H9 (cell line): ENCODE results near the gene ANAPC16. TPM values are rescaled to one million over a fixed set of nuclear protein-coding genes. Genes with fewer than 3 reads are reported as not detected.

Experiments
- DNase-seq: peaks from one replicate; pipeline ENCODE4 v3.0.0-alpha.2; 2017
- H2AFZ ChIP-seq: one replicate; pipeline ENCODE4 v1.6.1; 2013; ENCODE audit warnings: mild to moderate bottlenecking, low read length, control low read depth, moderate library complexity
- H2AK5ac ChIP-seq: 2 replicates; pipeline ENCODE4 v1.6.1; 2013; ENCODE audit warnings: low read length, control low read depth, mixed read lengths; ENCODE audit not compliant: insufficient read length
- H2BK120ac ChIP-seq: one replicate; pipeline ENCODE4 v1.6.1; 2013; ENCODE audit warnings: low read depth, mild to moderate bottlenecking, low read length, control low read depth, inconsistent platforms; ENCODE audit not compliant: poor library complexity, severe bottlenecking
- H2BK12ac ChIP-seq: 2 replicates; pipeline ENCODE4 v1.6.1; 2013; ENCODE audit warnings: low read length, control low read depth, mixed read lengths, low read depth; ENCODE audit not compliant: insufficient read length
- H2BK15ac ChIP-seq: 2 replicates; pipeline ENCODE4 v1.6.1; 2013; ENCODE audit warnings: low read depth, low read length, control low read depth
- H2BK20ac ChIP-seq: one replicate; pipeline ENCODE4 v1.6.1; 2013; ENCODE audit warnings: low read depth, mild to moderate bottlenecking, low read length, control low read depth, inconsistent platforms; ENCODE audit not compliant: poor library complexity, severe bottlenecking
- H2BK5ac ChIP-seq: 2 replicates; pipeline ENCODE4 v1.6.1; 2013; ENCODE audit warnings: low read length, control low read depth, mixed read lengths; ENCODE audit not compliant: insufficient read length
- H3K14ac ChIP-seq: 2 replicates; pipeline ENCODE4 v1.6.1; 2013; ENCODE audit warnings: low read length, control low read depth; ENCODE audit not compliant: insufficient read depth
- H3K18ac ChIP-seq: 2 replicates; pipeline ENCODE4 v1.6.1; 2013; ENCODE audit warnings: low read depth, mild to moderate bottlenecking, mixed read lengths, low read length, control low read depth; ENCODE audit not compliant: insufficient read length
- H3K23ac ChIP-seq: 2 replicates; pipeline ENCODE4 v1.6.1; 2013; ENCODE audit warnings: low read length, control low read depth, mixed read lengths, low read depth; ENCODE audit not compliant: insufficient read length
- H3K23me2 ChIP-seq: 2 replicates; pipeline ENCODE4 v1.6.1; 2013; ENCODE audit warnings: low read depth, mild to moderate bottlenecking, mixed read lengths, low read length, control low read depth; ENCODE audit not compliant: insufficient read length, poor library complexity, severe bottlenecking
- H3K27ac ChIP-seq: 2 replicates; pipeline ENCODE4 v1.5.1; 2013; ENCODE audit warnings: low read length, control low read depth, mixed read lengths, low read depth; ENCODE audit not compliant: insufficient read length
- H3K27me3 ChIP-seq: 2 replicates; pipeline ENCODE4 v1.6.1; 2013; ENCODE audit warnings: low read length, control low read depth, inconsistent platforms; ENCODE audit not compliant: insufficient read depth
- H3K4ac ChIP-seq: 2 replicates; pipeline ENCODE4 v1.6.1; 2013; ENCODE audit warnings: low read depth, mild to moderate bottlenecking, control low read depth, inconsistent platforms, low read length, moderate library complexity
- H3K4me1 ChIP-seq: 2 replicates; pipeline ENCODE4 v1.6.1; 2013; ENCODE audit warnings: low read length, control low read depth, inconsistent platforms; ENCODE audit not compliant: insufficient read depth
- H3K4me2 ChIP-seq: 2 replicates; pipeline ENCODE4 v1.6.1; 2013; ENCODE audit warnings: low read length, control low read depth, mixed read lengths; ENCODE audit not compliant: insufficient read length, insufficient read depth
- H3K56ac ChIP-seq: 2 replicates; pipeline ENCODE4 v1.6.1; 2013; ENCODE audit warnings: low read depth, mild to moderate bottlenecking, mixed read lengths, low read length, control low read depth; ENCODE audit not compliant: insufficient read length
- H3K79me1 ChIP-seq: 2 replicates; pipeline ENCODE4 v1.6.1; 2013; ENCODE audit warnings: low read depth, mild to moderate bottlenecking, moderate library complexity, low read length, control low read depth, inconsistent platforms; ENCODE audit not compliant: insufficient read depth, poor library complexity, severe bottlenecking
- H3K79me2 ChIP-seq: 2 replicates; pipeline ENCODE4 v1.6.1; 2013; ENCODE audit warnings: low read length, control low read depth, inconsistent platforms; ENCODE audit not compliant: insufficient read depth
- H3K9ac ChIP-seq: 2 replicates; pipeline ENCODE4 v1.6.1; 2013; ENCODE audit warnings: low read length, control low read depth, mixed read lengths; ENCODE audit not compliant: insufficient read length; ENCODE audit errors: extremely low read depth
- H3K9me3 ChIP-seq: one replicate; pipeline ENCODE4 v1.6.1; 2013; ENCODE audit warnings: low read depth, low read length, inconsistent platforms; ENCODE audit not compliant: control insufficient read depth
- H3T11ph ChIP-seq: one replicate; pipeline ENCODE4 v1.6.1; 2013; ENCODE audit warnings: mild to moderate bottlenecking, low read length, control low read depth, inconsistent platforms
- H4K20me1 ChIP-seq: one replicate; pipeline ENCODE4 v1.6.1; 2013; ENCODE audit not compliant: control insufficient read depth, insufficient read length, insufficient read depth
- H4K5ac ChIP-seq: 2 replicates; pipeline ENCODE4 v1.6.1; 2013; ENCODE audit warnings: low read depth, mild to moderate bottlenecking, mixed read lengths, low read length, control low read depth; ENCODE audit not compliant: insufficient read length
- H4K8ac ChIP-seq: replicated peaks from 2 replicates; pipeline ENCODE4 v1.6.1; 2013; ENCODE audit warnings: low read length, control low read depth, mixed read lengths, low read depth; ENCODE audit not compliant: insufficient read length
- H4K91ac ChIP-seq: 2 replicates; pipeline ENCODE4 v1.6.1; 2013; ENCODE audit warnings: low read depth, mild to moderate bottlenecking, moderate library complexity, mixed read lengths, low read length, control low read depth; ENCODE audit not compliant: insufficient read length
- H3K27ac Mint-ChIP-seq, 3 experiments: 2 replicates in 2 of 3; 3 replicates in 1 of 3; pipeline ENCODE4 v1.8.0; 2020 to 2021; ENCODE audit warnings: mixed read lengths in 3 of 3, mild to moderate bottlenecking in 1 of 3, moderate library complexity in 1 of 3
- H3K27me3 Mint-ChIP-seq: 2 replicates; pipeline ENCODE4 v1.8.0; 2021; ENCODE audit warnings: low read depth, mild to moderate bottlenecking, moderate library complexity, mixed read lengths
- H3K36me3 Mint-ChIP-seq, 3 experiments: 2 replicates in 2 of 3; 3 replicates in 1 of 3; pipeline ENCODE4 v1.8.0; 2020 to 2021; ENCODE audit warnings: low read depth in 3 of 3, mixed read lengths in 3 of 3; ENCODE audit not compliant: insufficient read depth in 1 of 3
- H3K4me1 Mint-ChIP-seq, 2 experiments: 2 replicates each; pipeline ENCODE4 v1.8.0; 2020; ENCODE audit warnings: mixed read lengths in 2 of 2
- H3K4me3 Mint-ChIP-seq, 2 experiments: 2 replicates in 1 of 2; 3 replicates in 1 of 2; pipeline ENCODE4 v1.8.0; 2020 to 2021; ENCODE audit warnings: mild to moderate bottlenecking in 2 of 2, mixed read lengths in 2 of 2, moderate library complexity in 1 of 2
- H3K9me3 Mint-ChIP-seq, 2 experiments: 2 replicates in 1 of 2; 3 replicates in 1 of 2; pipeline ENCODE4 v1.8.0; 2020; ENCODE audit warnings: mild to moderate bottlenecking in 2 of 2, mixed read lengths in 2 of 2, moderate library complexity in 1 of 2
- WGBS: extraction: QIAGEN DNeasy Blood & Tissue Kit; methylation state at CpG from one replicate; pipeline ENCODE4 v1.1.7; 2013; ENCODE audit warnings: missing lambda C conversion rate, low lambda C conversion rate, mixed read lengths; ENCODE audit not compliant: insufficient read length; ENCODE audit errors: extremely low coverage; 5-methylcytosine and 5-hydroxymethylcytosine counted together
- total RNA-seq: library from RNA; stranded (reverse); gene quantifications from 2 replicates; pipeline ENCODE4 v1.2.1, GENCODE V29; 2021
- TF ChIP-seq, protein P1 (sequence below): fragments of 200-600 bp; sonication (generic); conservative IDR thresholded peaks from 3 replicates; pipeline ENCODE4 v1.8.0; 2021; ENCODE audit warnings: antibody characterized with exemption, mild to moderate bottlenecking

Gene ANAPC16
- total RNA-seq, 1 experiment from 2014 or later: 66.6 TPM

DNA sequence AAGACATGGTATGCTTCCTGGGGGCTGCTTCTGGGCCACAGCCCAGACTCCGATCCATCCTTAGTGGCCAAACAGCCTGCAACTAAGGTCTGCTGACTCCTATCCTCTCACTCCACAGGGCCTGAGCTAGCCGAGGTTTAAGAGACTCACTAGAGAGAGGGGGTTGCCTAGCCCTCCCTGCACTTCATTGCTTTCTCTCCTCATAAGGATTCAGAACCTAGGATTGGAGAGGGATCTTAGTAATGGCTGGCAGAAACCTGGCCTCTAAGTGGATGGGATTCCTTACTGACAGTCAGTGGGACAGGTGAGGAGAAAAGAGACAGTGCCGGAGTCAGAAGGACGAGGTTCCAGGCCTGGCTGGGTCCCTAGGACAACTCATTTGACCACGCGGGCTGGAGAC, 49.7 kb downstream of the ANAPC16 start:
- Histone ChIP-seq H2AK5ac (no peak overlapping the region), H3K18ac (peak overlapping the region; percentile 53), H3K23me2 (peaks cover 4% of the 10 kb centered on the region), H3K4me1 (peaks cover 12% of the 10 kb centered on the region), H3K4ac (no peak overlapping the region; the same call in 1 of the 2 replicates), H3K27ac (no peak overlapping the region), H4K8ac (no peak overlapping the region), H3K79me2 (no peaks in the 10 kb centered on the region), H4K5ac (peak overlapping the region; percentile 56), H2AFZ (peak overlapping the region; percentile 37), H3K4me2 (no peak overlapping the region), H2BK20ac (no peak overlapping the region), H3T11ph (no peak overlapping the region), H2BK12ac (peak overlapping the region; percentile 87), H3K56ac (no peak overlapping the region), H2BK120ac (no peak overlapping the region), H3K9ac (peak overlapping the region; percentile 11), H4K91ac (no peak overlapping the region), H2BK15ac (0 out of 2 replicates have a peak overlapping the region, but pooled peaks have one; percentile 42), H3K79me1 (no peaks in the 10 kb centered on the region), H4K20me1 (no peaks in the 10 kb centered on the region), H3K14ac (peak overlapping the region; percentile 72), H3K27me3 (no peaks in the 10 kb centered on the region), H2BK5ac (peak overlapping the region; percentile 75), H3K9me3 (no peaks in the 10 kb centered on the region), H3K23ac (no peak overlapping the region)
- peaks cover 2% of the 10 kb centered on the region for H3K27me3 Mint-ChIP-seq
- H3K9me3 Mint-ChIP-seq: no peaks in the 10 kb centered on the region
- no CpG with 5 or more reads among the region's 6 CpGs for WGBS
- H3K27ac Mint-ChIP-seq: peak overlapping the region; percentile 61 to 86 (median 85); a peak in 5 of 7 replicates
- DNase-seq: no peak
- H3K36me3 Mint-ChIP-seq: no peaks in the 10 kb centered on the region
- H3K4me1 Mint-ChIP-seq: peaks cover 41 to 50% of the 10 kb centered on the region in 2 experiments
- no peak overlapping the region; a peak in 1 of 5 replicates for H3K4me3 Mint-ChIP-seq
- TF ChIP-seq, protein P1, sequence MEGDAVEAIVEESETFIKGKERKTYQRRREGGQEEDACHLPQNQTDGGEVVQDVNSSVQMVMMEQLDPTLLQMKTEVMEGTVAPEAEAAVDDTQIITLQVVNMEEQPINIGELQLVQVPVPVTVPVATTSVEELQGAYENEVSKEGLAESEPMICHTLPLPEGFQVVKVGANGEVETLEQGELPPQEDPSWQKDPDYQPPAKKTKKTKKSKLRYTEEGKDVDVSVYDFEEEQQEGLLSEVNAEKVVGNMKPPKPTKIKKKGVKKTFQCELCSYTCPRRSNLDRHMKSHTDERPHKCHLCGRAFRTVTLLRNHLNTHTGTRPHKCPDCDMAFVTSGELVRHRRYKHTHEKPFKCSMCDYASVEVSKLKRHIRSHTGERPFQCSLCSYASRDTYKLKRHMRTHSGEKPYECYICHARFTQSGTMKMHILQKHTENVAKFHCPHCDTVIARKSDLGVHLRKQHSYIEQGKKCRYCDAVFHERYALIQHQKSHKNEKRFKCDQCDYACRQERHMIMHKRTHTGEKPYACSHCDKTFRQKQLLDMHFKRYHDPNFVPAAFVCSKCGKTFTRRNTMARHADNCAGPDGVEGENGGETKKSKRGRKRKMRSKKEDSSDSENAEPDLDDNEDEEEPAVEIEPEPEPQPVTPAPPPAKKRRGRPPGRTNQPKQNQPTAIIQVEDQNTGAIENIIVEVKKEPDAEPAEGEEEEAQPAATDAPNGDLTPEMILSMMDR: no peak
